Liver (tissue), 3 donors: ENCODE results near the gene LTB4R2.

Source experiments
- EGR1 ChIP-seq, 2 donors: IDR thresholded peaks; 2 replicates each; pipeline ENCODE4 v1.6.1; 2016 to 2018; ENCODE audit warnings: antibody characterized with exemption in 2 of 2, low read depth in 2 of 2
- FOXA1 ChIP-seq: IDR thresholded peaks from 2 replicates; pipeline ENCODE4 v1.6.1; 2016; ENCODE audit warnings: antibody characterized with exemption
- GABPA ChIP-seq, 2 donors: IDR thresholded peaks in 1 of 2; conservative IDR thresholded peaks in 1 of 2; 2 replicates each; pipeline ENCODE4 v1.6.1; 2016; ENCODE audit warnings: antibody characterized with exemption in 2 of 2, mild to moderate bottlenecking in 1 of 2, moderate library complexity in 1 of 2
- HNF4A ChIP-seq, 2 donors: conservative IDR thresholded peaks; 2 replicates each; pipeline ENCODE4 v1.6.1; 2016; ENCODE audit warnings: antibody characterized with exemption in 2 of 2, mild to moderate bottlenecking in 2 of 2
- JUND ChIP-seq, 2 donors: IDR thresholded peaks; 2 replicates each; pipeline ENCODE4 v1.6.1; 2016; ENCODE audit warnings: antibody characterized with exemption in 2 of 2
- MAX ChIP-seq: IDR thresholded peaks from 2 replicates; pipeline ENCODE4 v1.6.1; 2016; ENCODE audit warnings: antibody characterized with exemption
- RAD21 ChIP-seq, 2 donors: IDR thresholded peaks; 2 replicates each; pipeline ENCODE4 v1.6.1; 2016; ENCODE audit warnings: antibody characterized with exemption in 2 of 2, mild to moderate bottlenecking in 2 of 2
- REST ChIP-seq: IDR thresholded peaks from 2 replicates; pipeline ENCODE4 v1.6.1; 2016; ENCODE audit warnings: antibody characterized with exemption, mild to moderate bottlenecking
- SP1 ChIP-seq: IDR thresholded peaks from 2 replicates; pipeline ENCODE4 v1.6.1; 2018; ENCODE audit warnings: antibody characterized with exemption, mild to moderate bottlenecking
- TAF1 ChIP-seq: conservative IDR thresholded peaks from 2 replicates; pipeline ENCODE4 v1.6.1; 2016; ENCODE audit warnings: antibody characterized with exemption, mild to moderate bottlenecking
- YY1 ChIP-seq: IDR thresholded peaks from 2 replicates; pipeline ENCODE4 v1.6.1; 2016; ENCODE audit warnings: antibody characterized with exemption, mild to moderate bottlenecking
- TF ChIP-seq, protein P1 (sequence below): fragments of 150-350 bp; IDR thresholded peaks from 2 replicates; pipeline ENCODE4 v1.5.1; 2017; ENCODE audit warnings: improper control_type of control experiment, low read depth, low read length; ENCODE audit not compliant: missing input control
- TF ChIP-seq, protein P2 (sequence below): IDR thresholded peaks from 2 replicates; pipeline ENCODE4 v1.6.1; 2016; ENCODE audit warnings: antibody characterized with exemption
- TF ChIP-seq, protein P3 (sequence below): IDR thresholded peaks from 2 replicates; pipeline ENCODE4 v1.6.1; 2016; ENCODE audit warnings: antibody characterized with exemption
- donor health status: healthy.
- donor health status: healthy.

- TF ChIP-seq, protein P1, sequence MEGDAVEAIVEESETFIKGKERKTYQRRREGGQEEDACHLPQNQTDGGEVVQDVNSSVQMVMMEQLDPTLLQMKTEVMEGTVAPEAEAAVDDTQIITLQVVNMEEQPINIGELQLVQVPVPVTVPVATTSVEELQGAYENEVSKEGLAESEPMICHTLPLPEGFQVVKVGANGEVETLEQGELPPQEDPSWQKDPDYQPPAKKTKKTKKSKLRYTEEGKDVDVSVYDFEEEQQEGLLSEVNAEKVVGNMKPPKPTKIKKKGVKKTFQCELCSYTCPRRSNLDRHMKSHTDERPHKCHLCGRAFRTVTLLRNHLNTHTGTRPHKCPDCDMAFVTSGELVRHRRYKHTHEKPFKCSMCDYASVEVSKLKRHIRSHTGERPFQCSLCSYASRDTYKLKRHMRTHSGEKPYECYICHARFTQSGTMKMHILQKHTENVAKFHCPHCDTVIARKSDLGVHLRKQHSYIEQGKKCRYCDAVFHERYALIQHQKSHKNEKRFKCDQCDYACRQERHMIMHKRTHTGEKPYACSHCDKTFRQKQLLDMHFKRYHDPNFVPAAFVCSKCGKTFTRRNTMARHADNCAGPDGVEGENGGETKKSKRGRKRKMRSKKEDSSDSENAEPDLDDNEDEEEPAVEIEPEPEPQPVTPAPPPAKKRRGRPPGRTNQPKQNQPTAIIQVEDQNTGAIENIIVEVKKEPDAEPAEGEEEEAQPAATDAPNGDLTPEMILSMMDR: no peak
- TF ChIP-seq, protein P2, sequence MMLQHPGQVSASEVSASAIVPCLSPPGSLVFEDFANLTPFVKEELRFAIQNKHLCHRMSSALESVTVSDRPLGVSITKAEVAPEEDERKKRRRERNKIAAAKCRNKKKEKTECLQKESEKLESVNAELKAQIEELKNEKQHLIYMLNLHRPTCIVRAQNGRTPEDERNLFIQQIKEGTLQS: no peak
- TF ChIP-seq REST: no peak
- TF ChIP-seq TAF1: no peak
- no peak for TF ChIP-seq FOXA1
- TF ChIP-seq SP1: no peak
- TF ChIP-seq RAD21 (IDR thresholded peaks at IDR 0.05): no peak
- TF ChIP-seq EGR1 (IDR thresholded peaks at IDR 0.05; ENCODE audit: low read depth in 2 of 2): no peak
- TF ChIP-seq MAX: no peak
- TF ChIP-seq HNF4A (conservative IDR thresholded peaks at IDR 0.05): no peak
- no peak for TF ChIP-seq JUND (IDR thresholded peaks at IDR 0.05)
- no peak for TF ChIP-seq YY1
- TF ChIP-seq, protein P3, sequence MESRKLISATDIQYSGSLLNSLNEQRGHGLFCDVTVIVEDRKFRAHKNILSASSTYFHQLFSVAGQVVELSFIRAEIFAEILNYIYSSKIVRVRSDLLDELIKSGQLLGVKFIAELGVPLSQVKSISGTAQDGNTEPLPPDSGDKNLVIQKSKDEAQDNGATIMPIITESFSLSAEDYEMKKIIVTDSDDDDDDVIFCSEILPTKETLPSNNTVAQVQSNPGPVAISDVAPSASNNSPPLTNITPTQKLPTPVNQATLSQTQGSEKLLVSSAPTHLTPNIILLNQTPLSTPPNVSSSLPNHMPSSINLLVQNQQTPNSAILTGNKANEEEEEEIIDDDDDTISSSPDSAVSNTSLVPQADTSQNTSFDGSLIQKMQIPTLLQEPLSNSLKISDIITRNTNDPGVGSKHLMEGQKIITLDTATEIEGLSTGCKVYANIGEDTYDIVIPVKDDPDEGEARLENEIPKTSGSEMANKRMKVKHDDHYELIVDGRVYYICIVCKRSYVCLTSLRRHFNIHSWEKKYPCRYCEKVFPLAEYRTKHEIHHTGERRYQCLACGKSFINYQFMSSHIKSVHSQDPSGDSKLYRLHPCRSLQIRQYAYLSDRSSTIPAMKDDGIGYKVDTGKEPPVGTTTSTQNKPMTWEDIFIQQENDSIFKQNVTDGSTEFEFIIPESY: no peak
- TF ChIP-seq GABPA (IDR thresholded peaks at IDR 0.05 in 1 of 2, conservative IDR thresholded peaks at IDR 0.05 in 1 of 2): no peak
These were observed 37.5 kb upstream of the LTB4R2 start for GRCh38 chr14:24272467-24272866.
